T-helper 1 cell (primary cell): ENCODE results near the gene ACP2.

Experiments used
- DNase-seq, 5 donors: peaks; one replicate each; pipeline ENCODE4 v3.0.0-alpha.2; 2012 to 2020

ACP2 gene

DNA sequence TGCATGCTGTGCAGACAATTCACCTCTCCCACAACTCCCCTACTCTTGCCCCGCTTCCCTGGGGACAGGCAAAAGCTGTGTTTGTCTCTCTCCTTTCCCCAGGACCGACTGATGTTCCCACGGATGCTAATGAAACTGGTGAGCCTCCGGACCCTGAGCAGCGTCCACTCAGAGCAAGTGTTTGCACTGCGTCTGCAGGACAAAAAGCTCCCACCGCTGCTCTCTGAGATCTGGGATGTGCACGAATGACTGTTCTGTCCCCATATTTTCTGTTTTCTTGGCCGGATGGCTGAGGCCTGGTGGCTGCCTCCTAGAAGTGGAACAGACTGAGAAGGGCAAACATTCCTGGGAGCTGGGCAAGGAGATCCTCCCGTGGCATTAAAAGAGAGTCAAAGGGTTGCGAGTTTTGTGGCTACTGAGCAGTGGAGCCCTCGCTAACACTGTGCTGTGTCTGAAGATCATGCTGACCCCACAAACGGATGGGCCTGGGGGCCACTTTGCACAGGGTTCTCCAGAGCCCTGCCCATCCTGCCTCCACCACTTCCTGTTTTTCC is 19.9 kb upstream of the ACP2 start:
- DNase-seq: no peak

DNA sequence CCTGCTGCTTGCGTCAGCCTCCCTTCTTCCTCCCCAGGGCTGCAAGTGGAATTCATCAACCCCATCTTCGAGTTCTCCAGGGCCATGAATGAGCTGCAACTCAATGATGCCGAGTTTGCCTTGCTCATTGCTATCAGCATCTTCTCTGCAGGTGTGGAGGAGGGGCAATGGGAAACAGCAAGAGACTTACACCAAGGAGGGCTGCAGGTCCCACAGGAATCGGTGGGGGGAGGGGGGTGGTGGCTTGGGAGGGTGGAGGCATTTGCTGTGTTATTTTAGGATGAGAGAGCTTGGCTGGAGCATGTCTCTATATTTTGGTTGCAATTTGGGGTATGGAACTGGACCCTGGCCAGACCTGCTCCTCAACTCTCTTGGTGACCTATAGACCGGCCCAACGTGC is 19.3 kb upstream of the ACP2 start:
- no peak for DNase-seq

DNA sequence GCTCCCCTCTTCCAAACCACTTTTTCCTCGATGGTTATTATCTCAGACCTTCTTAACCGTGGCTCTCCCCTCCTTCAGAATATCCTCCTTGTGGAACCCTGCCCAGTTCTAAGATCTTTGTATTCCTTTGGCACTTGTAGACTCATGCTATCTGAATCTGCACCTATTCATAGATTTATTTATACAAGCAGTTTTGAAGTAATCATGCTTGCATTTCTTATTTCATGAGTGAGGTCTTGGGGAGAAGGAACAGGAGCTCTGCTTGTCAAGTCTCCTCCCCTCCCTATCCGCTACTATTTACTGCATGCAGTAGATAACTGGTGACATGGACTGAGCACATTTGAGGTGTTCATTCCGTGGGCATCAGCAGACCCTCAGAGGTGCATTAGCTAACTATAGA is 15.9 kb upstream of the ACP2 start:
- DNase-seq: no peak

DNA sequence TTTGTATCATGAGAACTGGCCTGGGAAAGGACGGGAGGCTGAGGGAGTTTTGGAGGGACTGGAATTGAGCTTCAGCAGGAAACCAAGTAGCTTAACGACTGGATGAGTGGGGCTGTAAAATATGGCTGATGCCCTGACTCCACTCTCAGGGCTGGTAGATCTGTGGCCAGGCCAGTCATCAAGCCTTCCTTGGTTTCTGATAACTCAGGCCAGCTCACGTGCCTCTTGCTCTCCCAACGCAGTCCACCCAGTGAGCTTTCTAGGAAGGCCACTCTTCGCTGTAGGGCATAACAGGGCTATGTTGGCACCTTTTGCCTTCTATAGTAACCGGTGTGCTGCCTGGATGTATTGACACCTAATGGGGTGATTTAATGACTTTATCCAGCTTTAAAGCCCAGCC is 15.5 kb upstream of the ACP2 start:
- no peak for DNase-seq

DNA sequence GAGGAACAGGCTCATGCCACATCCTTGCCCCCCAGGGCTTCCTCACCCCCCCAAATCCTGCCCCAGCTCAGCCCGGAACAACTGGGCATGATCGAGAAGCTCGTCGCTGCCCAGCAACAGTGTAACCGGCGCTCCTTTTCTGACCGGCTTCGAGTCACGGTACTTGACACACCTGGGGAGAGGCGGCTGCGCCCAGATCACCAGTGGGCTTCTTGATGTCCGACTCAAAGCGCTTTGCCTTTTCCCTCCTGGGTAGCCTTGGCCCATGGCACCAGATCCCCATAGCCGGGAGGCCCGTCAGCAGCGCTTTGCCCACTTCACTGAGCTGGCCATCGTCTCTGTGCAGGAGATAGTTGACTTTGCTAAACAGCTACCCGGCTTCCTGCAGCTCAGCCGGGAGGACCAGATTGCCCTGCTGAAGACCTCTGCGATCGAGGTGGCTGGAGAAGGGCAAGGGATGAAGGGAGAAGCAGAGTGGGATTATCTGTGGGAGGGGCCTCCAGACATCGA is 12.7 kb upstream of the ACP2 start:
- no peak for DNase-seq

DNA sequence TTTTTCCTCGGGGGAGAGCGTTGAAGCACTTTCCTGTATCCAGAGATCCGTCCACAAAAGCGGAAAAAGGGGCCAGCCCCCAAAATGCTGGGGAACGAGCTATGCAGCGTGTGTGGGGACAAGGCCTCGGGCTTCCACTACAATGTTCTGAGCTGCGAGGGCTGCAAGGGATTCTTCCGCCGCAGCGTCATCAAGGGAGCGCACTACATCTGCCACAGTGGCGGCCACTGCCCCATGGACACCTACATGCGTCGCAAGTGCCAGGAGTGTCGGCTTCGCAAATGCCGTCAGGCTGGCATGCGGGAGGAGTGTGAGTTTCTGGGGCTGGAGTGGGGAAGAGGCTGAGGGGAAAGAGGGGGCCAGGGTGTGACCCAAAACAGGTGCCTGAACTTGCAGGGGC is 11.8 kb upstream of the ACP2 start:
- no peak for DNase-seq

DNA sequence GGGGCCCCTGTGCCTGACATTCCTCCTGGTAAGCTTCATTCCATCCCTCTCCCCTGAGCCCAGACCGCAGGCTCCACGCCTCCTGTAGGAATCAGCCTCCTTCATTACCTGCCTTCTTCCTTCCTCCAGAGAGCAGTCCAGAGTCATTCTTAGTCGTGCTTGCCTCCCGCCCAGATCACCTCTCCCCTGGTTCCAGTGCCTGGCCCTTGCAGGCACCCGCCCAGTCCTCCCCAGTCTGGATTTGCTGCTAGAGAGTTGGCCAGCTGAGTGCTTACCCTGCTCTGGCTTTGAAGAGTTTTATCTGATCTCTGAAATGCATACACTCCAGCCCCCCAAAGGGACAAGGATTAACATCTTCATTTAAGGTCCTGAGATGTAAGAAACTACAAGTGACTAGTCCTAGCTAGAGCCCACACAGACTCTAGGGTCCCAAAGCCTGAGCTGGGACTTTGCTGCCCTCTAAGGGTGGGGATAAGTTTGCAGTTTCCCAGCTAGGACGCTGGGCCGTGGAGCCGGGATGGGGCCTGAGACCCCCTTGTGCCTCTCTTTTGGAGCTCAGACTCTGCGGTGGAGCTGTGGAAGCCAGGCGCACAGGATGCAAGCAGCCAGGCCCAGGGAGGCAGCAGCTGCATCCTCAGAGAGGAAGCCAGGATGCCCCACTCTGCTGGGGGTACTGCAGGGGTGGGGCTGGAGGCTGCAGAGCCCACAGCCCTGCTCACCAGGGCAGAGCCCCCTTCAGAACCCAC is 10.8 kb upstream of the ACP2 start:
- DNase-seq: no peak

DNA sequence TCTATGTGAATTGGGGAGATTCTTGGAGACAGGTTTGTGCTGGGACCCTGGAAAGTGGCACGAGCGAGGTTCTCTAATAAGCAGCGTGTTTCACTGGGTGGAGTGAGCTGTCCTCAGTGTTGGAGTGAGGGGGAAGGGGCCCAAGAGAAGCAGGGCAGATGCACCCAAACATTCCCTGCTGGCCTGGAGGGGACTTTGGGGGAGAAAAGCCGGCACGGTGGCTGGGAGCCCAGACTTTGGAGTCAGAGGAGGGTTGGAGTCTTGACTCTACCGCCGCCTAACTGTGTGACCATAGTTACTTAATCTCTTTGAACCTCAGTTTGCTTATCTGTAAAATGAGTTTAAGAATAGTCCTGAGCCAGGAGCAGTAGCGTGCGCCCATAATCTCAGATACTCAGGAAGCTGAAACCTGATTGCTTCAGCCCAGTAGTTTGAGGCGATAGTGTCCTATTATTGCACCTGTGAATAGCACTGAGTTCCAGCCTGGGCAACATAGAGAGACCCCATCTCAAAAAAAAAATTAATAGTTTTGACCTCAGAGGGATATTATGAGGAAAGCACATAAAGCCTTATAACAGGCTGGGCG is 9.8 kb upstream of the ACP2 start:
- no peak for DNase-seq

DNA sequence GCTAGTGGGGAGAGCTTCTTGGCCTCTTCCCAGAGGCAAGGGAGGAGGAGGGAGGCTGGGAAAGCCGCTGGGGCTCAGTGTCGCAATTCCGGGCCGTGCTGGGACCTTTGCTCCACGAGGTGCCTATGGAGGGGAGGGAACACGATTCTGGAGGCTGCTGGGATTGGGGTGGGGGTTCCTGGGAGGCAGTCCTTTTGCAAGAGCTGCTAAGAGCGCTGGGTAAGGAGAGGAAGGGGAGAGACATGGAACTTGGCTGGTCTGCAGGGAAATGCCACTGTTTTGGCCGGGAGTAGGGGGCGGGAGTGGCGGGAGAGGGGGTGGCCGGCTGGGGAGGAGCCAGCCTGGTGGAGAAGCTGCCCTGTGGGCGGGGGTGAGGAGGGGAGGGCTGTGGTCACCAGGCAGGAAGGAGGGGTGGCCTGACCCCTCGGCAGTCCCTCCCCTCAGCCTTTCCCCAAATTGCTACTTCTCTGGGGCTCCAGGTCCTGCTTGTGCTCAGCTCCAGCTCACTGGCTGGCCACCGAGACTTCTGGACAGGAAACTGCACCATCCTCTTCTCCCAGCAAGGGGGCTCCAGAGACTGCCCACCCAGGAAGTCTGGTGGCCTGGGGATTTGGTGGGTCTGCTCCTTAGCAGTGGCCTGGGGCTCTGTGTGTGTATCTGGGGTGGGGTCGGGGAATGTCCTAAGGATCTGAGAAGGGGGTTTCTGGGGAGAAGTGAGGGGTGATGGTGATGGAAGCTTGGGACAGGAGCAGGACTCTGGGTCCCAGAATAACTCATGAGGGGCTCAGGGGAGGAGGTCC is 9.1 kb upstream of the ACP2 start, which contains the start of gene NR1H3:
Gene NR1H3, plus strand, starts transcription at position 480 of the 800 bp plus-strand sequence. CDS start 1,221 bp downstream, outside the sequence.
- DNase-seq: no peak

DNA sequence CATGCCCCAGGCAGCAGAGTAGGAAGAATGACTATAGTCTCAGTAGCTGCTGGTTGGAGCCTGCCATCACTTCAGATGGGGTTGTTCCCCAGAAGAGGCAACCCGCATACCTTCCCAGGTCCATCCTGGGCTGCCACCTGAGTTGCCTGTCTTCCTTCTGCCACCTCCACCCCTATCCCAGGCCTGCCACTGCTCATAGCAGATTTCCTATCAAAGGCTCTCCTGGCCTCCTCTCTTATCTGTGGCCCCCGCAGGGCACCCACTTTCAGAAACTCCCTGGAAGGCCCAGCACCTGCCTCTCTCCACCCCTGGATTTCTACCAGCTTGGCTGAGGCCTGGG is 8.5 kb upstream of the ACP2 start:
- no peak for DNase-seq

DNA sequence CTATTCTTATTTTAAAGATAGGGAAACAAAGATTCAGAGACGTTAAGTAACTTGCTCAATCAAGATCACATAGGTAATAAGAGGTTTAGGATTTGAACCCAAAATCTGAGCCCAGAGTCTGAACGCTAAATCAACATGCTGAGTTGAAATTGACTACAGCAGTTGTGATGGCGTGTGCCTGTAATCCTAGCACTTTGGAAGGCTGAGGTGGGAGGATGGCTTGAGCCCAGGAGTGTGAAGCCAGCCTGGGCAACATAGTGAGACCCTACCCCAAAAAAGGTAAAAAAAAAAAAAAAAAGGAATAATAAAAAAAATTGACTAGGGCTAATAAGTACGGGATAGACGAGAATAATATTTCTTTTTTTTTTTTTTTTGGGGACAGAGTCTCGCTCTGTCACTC is 7.8 kb upstream of the ACP2 start:
- no peak for DNase-seq

DNA sequence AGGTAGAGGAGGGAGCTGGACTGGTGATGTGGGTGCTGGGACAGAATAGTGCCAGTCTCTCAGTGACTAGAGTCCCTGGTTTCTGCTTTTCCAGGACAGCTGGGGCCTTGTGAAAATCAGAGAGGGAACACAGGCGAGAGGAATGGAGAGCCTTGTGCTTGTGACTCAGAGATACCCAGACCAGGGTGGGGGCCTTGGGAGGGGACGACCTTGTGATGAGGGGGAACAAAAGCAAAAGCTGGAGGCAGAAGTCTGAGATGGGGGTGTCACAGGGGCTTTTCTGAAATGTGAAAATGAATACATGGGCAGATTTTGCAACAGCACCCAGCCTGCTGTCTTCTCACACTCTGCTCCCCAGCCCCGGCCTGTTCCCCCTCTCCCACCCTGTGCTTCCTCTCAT is 5.8 kb upstream of the ACP2 start:
- DNase-seq: no peak

DNA sequence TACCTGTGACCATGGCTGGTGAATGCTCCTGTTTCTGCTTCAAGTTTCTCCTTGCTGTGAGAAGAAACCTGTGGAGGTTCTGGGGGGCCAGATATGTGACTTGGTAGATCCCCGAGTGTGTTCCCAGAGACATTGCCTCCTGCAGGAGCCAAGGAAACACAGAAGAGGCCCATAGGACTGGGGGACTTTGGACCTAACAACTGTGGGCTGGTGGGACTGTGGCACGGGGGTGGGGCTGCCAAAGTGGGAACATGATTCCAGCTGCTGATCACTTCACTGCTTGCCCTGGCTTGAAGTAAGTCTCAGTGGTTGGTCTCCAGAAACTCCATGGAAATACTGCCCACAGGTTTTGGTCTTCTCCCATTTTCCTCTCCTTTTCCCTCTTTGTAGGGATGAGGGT is 5.0 kb upstream of the ACP2 start:
- DNase-seq: no peak

DNA sequence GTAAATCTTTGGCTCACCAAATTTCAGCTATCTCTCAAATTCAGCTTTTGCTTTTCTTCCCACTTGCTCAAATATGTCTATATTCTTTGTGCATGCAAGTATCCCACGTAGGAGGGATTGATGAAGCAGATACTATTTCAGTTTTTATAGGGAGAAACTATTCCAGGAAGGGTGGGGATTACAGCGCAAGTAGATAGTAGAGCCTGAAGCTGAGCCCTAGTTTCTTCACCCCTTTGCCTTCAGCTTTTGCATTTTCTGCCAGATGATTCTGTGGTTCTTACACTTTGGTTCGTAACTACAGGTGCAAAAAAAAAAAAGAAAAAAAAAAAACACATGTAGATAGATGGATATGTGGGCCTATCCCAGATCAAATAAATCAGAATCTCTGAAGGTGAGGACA is 3.1 kb upstream of the ACP2 start:
- no peak for DNase-seq

DNA sequence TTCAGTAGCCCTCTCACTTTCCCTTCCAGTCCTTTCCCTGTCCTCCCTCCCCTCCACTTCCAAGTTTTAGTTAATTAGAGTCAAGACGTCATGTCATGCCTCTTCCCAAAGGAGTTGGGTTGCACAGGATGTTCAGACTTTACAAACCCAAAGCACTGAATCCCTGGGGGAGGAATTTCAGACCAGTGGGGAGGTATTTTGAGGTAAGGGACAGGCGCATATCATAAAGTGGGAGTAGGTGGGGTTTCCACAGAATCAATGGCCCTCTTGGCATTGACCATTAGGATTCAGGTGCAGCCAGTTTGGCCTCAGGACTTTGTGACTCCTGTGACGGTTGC is 733 bp upstream of the ACP2 start:
- DNase-seq: no peak

DNA sequence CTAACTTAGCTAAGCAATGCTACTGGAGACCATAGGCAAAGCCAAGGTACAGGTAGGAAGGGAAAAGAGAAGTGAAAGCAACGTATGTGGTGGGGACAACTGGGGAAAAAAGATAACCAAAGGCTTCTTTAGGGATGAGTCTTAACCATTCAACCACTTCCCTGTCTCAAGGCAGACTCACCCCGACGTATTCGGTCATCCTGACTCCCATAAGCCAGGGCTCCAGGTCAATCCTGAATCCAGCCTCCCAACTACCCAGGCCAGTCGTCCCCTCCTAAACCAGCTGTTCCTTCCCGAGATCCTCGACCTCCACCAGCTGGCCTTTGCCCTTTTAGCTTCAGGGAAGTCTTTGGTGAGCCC is 330 bp downstream of the ACP2 start:
- DNase-seq: no peak

DNA sequence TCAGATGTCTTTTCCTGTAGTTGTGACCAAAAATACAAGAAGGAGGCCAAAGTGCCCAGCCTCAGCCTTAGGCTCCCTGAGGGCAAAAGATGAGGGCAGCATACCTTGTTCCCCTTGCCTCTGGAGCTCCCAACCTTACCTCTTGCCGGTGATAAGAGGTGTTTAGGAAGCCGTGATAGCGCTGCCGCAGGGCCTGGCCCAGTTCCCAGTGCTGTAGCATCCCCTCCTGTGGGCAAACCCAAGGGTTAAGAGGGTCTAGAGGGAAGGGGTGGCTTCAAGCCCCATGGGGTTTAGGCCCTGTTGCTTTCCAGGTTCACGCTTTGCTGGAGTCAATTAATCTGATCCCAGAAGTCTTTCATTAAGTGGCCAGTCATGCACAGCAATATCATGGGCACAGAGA is 1.1 kb downstream of the ACP2 start:
- no peak for DNase-seq

DNA sequence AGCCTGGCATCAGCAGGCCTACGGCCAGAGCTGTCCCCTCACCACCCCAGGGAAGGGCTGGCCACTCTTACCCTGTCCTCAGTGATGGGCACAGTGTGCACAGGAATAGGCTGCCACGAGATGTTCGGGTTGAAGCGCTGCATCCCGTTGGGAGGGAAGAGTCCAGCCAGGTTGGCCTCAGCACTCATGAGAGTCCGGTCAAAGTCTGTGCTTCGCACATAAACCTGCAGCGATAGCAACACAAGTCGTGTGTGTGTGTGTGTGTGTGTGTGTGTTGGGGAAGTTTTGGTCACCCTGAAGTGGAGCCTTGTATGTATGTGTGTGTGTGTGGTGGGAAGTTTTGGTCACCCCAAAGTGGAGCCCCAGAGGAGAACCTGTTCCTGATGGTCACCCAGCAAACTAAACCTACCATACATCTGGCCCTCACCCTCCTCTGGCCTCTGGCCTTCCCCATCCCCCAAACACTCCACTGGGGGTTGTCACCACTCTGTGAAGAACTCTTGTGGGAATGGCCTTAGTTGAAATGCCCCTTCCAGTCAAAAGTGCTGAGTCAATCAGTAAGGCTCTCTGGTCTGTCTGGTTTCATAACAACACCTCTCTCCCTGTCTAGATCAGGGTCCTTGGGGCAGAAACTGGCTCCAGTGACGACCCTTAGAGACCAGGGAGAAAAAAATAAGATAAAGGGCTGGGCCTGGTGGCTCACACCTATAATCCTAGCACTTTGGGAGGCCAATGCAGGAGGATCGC is 2.8 kb downstream of the ACP2 start:
- no peak for DNase-seq

DNA sequence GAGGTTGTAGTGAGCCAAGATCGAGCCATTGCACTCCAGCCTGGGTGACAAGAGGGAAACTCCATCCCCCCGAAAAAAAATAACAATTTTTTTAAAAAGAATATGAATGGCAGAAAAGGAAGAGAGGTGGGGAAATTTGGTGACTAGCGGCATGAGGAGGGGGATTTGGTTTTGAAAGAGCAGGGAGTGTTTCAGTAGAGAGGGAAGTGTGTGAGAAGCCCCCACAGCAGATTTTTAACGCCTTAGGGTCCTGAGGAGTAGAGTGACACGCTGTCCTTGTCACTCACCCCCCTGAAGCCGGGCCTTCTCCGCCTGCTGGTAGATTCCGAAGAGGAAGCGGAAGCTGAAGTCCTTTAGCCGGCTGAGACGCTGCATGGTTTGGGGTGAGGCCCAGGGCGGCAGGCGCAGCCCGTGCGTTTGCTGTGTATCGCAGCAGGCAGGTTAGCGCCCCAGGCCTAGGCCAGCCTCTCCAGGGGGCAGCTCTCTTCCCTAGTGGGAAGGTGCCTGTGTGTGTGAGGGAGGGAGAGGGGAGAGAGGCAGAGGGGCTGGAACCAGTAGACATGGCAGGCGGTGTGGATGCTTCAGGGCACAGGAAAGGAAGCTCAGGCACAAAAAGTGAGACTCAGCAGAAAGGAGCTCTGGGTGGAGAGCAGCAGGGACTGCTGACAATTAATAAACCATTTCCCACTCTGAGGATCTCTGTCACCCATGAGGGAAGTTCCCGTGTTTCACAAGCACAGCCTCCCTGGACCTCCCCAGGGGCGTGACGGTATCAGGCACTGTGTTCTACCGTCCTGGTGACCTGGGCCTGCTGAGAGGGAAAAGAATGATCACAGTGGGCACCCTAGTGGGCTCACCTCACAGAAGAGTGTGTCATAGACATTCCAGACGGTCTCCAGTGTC is 3.9 kb downstream of the ACP2 start:
- no peak for DNase-seq

DNA sequence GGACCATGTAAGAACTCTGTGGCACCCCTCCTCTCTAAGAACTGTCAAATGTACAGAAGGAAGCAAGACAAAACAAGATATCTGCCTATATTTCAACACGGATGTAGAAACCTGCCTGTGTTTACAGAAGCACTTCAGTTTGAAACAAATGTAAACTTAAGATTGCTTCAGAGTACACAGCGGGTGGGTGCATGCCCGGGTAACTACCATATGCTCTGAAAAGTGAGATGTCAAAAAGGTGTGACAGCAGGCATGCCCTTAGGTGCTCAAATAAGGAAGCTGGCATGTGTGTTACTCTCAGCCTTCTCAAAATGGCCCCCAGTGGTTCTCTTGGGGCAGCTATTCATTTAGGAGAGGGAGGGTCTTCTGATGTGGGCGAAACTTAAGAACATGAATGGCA is 5.2 kb downstream of the ACP2 start:
- no peak for DNase-seq

DNA sequence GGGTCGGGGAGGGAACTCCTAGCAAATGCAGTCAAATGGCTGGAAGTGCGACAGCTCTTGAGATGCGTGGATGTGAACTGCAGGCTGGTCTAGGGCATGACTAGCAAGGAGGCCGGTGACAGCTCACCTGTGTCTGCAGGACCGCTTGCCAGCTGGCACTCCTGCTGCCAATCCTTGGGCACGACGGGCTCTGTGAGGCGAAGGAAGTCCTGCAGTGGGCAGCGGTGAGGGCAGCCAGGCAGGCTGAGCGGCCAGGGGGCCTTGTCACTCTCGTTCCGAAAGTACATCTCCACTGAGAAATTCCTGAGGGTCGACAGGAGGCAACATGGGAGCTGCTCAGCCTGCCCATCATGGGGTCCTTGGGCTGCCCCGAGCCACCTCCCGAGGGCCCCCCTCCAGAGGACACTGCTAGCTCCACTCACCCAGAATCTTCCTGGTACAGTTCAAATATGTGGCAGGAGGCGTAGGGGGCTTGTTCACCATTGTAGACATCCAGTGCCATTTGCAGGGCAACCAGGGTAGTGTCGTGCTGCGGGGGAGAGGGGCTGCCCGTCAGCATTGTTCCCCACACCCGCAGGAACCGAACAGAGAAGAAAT is 5.9 kb downstream of the ACP2 start:
- DNase-seq: no peak
